IMR-90 (cell line): ENCODE results near the gene ACADS. TPM values are rescaled to one million over a fixed set of nuclear protein-coding genes. Genes with fewer than 3 reads are reported as not detected.

Experiments used
- ATAC-seq: fragments of 200-7000 bp; cut with Tn5 transposase; 2 replicates; pipeline ENCODE4 v1.9.1; 2020; ENCODE audit warnings: low read depth, mild to moderate bottlenecking, moderate library complexity
- BruUV-seq: library from RNA; stranded (reverse); fragments of 400-500 nt; replicated peaks from 2 replicates; lab custom pipeline; 2021; lab: Mats Ljungman, UMichigan
- CTCF ChIA-PET: fragments of 300-600 bp; formaldehyde crosslinking; extraction: SDS; loops from one replicate; lab custom pipeline; 2021; ENCODE audit warnings: antibody characterized with exemption; lab: Yijun Ruan, JAX
- POLR2A ChIA-PET: fragments of 300-600 bp; sonication (Branson Sonifier 250); formaldehyde crosslinking; loops from one replicate; lab custom pipeline; 2022; ENCODE audit warnings: antibody characterized with exemption; ENCODE audit not compliant: unreplicated experiment; lab: Charles Lee
- DNase-seq: peaks from one replicate; pipeline ENCODE4 v3.0.0; 2013
- H2AFZ ChIP-seq: replicated peaks from 2 replicates; pipeline ENCODE3; 2013; ENCODE audit warnings: low read length, mild to moderate bottlenecking; ENCODE audit not compliant: poor library complexity
- H2AK5ac ChIP-seq: 2 replicates; pipeline ENCODE4 v1.6.1; 2013; ENCODE audit warnings: low read depth, low read length, inconsistent platforms
- H2AK9ac ChIP-seq: replicated peaks from 2 replicates; pipeline ENCODE3; 2013; ENCODE audit warnings: mild to moderate bottlenecking, low read depth, low read length, moderate library complexity; ENCODE audit not compliant: poor library complexity
- H2BK120ac ChIP-seq: 2 replicates; pipeline ENCODE4 v1.6.1; 2013; ENCODE audit warnings: low read depth, low read length, inconsistent platforms
- H2BK15ac ChIP-seq: 3 replicates; pipeline ENCODE4 v1.6.1; 2013; ENCODE audit warnings: low read depth, low read length, inconsistent platforms
- H2BK20ac ChIP-seq: 2 replicates; pipeline ENCODE4 v1.6.1; 2013; ENCODE audit warnings: low read depth, mild to moderate bottlenecking, inconsistent platforms, low read length, moderate library complexity
- H2BK5ac ChIP-seq: 2 replicates; pipeline ENCODE4 v1.6.1; 2013; ENCODE audit warnings: mild to moderate bottlenecking, low read depth, low read length, inconsistent platforms; ENCODE audit not compliant: poor library complexity, severe bottlenecking
- H3K14ac ChIP-seq: replicated peaks from 2 replicates; pipeline ENCODE4 v1.6.1; 2013; ENCODE audit warnings: low read depth, low read length, inconsistent platforms
- H3K18ac ChIP-seq: 2 replicates; pipeline ENCODE4 v1.6.1; 2013; ENCODE audit warnings: low read depth, low read length, control low read depth
- H3K23ac ChIP-seq: 2 replicates; pipeline ENCODE4 v1.6.1; 2013; ENCODE audit warnings: low read depth, low read length, inconsistent platforms
- H3K27ac ChIP-seq: 2 replicates; pipeline ENCODE4 v1.5.1; 2013; ENCODE audit warnings: mild to moderate bottlenecking, control low read depth, low read length; ENCODE audit not compliant: insufficient read depth
- H3K27me3 ChIP-seq: 2 replicates; pipeline ENCODE4 v1.6.1; 2013; ENCODE audit warnings: low read length; ENCODE audit not compliant: control insufficient read depth, insufficient read depth
- H3K36me3 ChIP-seq: 2 replicates; pipeline ENCODE4 v1.6.1; 2013; ENCODE audit warnings: low read length, mixed read lengths; ENCODE audit not compliant: control insufficient read depth, insufficient read depth
- H3K4ac ChIP-seq: 2 replicates; pipeline ENCODE4 v1.6.1; 2013; ENCODE audit warnings: low read depth, low read length, inconsistent platforms
- H3K4me1 ChIP-seq: 2 replicates; pipeline ENCODE4 v1.6.1; 2013; ENCODE audit warnings: low read length, mixed read lengths; ENCODE audit not compliant: control insufficient read depth, insufficient read depth
- H3K4me2 ChIP-seq: 2 replicates; pipeline ENCODE4 v1.6.1; 2013; ENCODE audit warnings: low read depth, mild to moderate bottlenecking, control low read depth, low read length, moderate library complexity
- H3K4me3 ChIP-seq: 2 replicates; pipeline ENCODE4 v1.5.1; 2013; ENCODE audit warnings: low read depth, mild to moderate bottlenecking, control low read depth, low read length, moderate library complexity; ENCODE audit not compliant: insufficient read depth
- H3K56ac ChIP-seq: 2 replicates; pipeline ENCODE4 v1.6.1; 2013; ENCODE audit warnings: low read length, inconsistent platforms; ENCODE audit not compliant: insufficient read depth; ENCODE audit errors: extremely low read depth
- H3K79me1 ChIP-seq, 2 experiments: 2 replicates each; pipeline ENCODE4 v1.6.1; 2013; ENCODE audit warnings: low read length in 2 of 2, inconsistent platforms in 1 of 2, low read depth in 1 of 2
- H3K9ac ChIP-seq: 2 replicates; pipeline ENCODE4 v1.6.1; 2013; ENCODE audit warnings: low read depth, low read length, control low read depth
- H3K9me1 ChIP-seq: 2 replicates; pipeline ENCODE4 v1.6.1; 2013; ENCODE audit warnings: low read length, inconsistent platforms; ENCODE audit not compliant: insufficient read depth
- H3K9me3 ChIP-seq: 2 replicates; pipeline ENCODE4 v1.6.1; 2013; ENCODE audit warnings: low read length; ENCODE audit not compliant: control insufficient read depth, insufficient read depth
- H4K20me1 ChIP-seq: 2 replicates; pipeline ENCODE4 v1.6.1; 2013; ENCODE audit warnings: low read length, inconsistent platforms; ENCODE audit not compliant: insufficient read depth
- H4K5ac ChIP-seq: 2 replicates; pipeline ENCODE4 v1.6.1; 2013; ENCODE audit warnings: mild to moderate bottlenecking, low read depth, low read length, control low read depth
- H4K8ac ChIP-seq, 2 experiments: 2 replicates each; pipeline ENCODE4 v1.6.1; 2013; ENCODE audit warnings: low read depth in 2 of 2, low read length in 2 of 2, control low read depth in 1 of 2, inconsistent platforms in 1 of 2
- H4K91ac ChIP-seq: 2 replicates; pipeline ENCODE4 v1.6.1; 2013; ENCODE audit warnings: low read depth, low read length, inconsistent platforms; ENCODE audit not compliant: insufficient read depth
- CHD1 ChIP-seq: IDR thresholded peaks from 2 replicates; pipeline ENCODE4 v1.6.1; 2012; ENCODE audit warnings: low read depth, low read length, improper control_type of control experiment
- FOS ChIP-seq: fragments of 150-350 bp; IDR thresholded peaks from 2 replicates; pipeline ENCODE4 v1.6.1; 2016; ENCODE audit warnings: low read depth, low read length
- MAFK ChIP-seq: IDR thresholded peaks from 2 replicates; pipeline ENCODE4 v1.6.1; 2012; ENCODE audit warnings: low read depth, low read length, improper control_type of control experiment
- MXI1 ChIP-seq: IDR thresholded peaks from 2 replicates; pipeline ENCODE4 v1.6.1; 2012; ENCODE audit warnings: low read depth, mild to moderate bottlenecking, low read length, moderate library complexity, borderline replicate concordance
- POLR2A ChIP-seq: IDR thresholded peaks from 2 replicates; pipeline ENCODE4 v1.6.1; 2012; ENCODE audit warnings: mild to moderate bottlenecking, low read depth, low read length
- RCOR1 ChIP-seq: IDR thresholded peaks from 2 replicates; pipeline ENCODE4 v1.6.1; 2012; ENCODE audit warnings: mild to moderate bottlenecking, low read length, improper control_type of control experiment; ENCODE audit not compliant: insufficient replicate concordance
- SMC3 ChIP-seq: fragments of 150-350 bp; IDR thresholded peaks from 2 replicates; pipeline ENCODE4 v1.6.1; 2016; ENCODE audit warnings: low read depth, mild to moderate bottlenecking, antibody characterized with exemption, low read length, moderate library complexity
- WGBS, 2 experiments: methylation state at CpG; one replicate each; pipeline versions ENCODE4 v1.1.5 to v1.1.7; 2013; ENCODE audit warnings: missing lambda C conversion rate in 2 of 2; ENCODE audit not compliant: insufficient read length in 1 of 2; ENCODE audit errors: extremely low coverage in 2 of 2; 5-methylcytosine and 5-hydroxymethylcytosine counted together
- dilution Hi-C: fragments of 300-500 bp; cut with HindIII; formaldehyde crosslinking; loops from one replicate; pipeline ENCODE4 v1.14.3; 2018; ENCODE audit warnings: low sequenced_read_pairs; ENCODE audit not compliant: unreplicated experiment
- in situ Hi-C: fragments of 300-500 bp; cut with MboI; formaldehyde crosslinking; loops from 3 replicates; pipeline ENCODE4 v1.14.3; 2019; ENCODE audit warnings: low sequenced_read_pairs, inconsistent platforms, mixed read lengths
- intact Hi-C: fragments of 100-400 bp; cut with micrococcal nuclease; formaldehyde crosslinking; loops from 2 replicates; pipeline ENCODE4 v1.10.0; 2022
- polyA plus RNA-seq, 3 experiments: library from polyadenylated mRNA; depleted of rRNA; stranded (reverse); fragments of >200 nt; gene quantifications; 2 replicates each; pipeline ENCODE4 v1.2.3, GENCODE V29; 2012; ENCODE audit warnings: low replicate concordance in 1 of 3
- total RNA-seq: library from RNA; depleted of rRNA; stranded (reverse); fragments of >200 nt; gene quantifications from 2 replicates; pipeline ENCODE4 v1.2.3, GENCODE V29; 2012
- TF ChIP-seq, protein P1 (sequence below): fragments of 150-350 bp; IDR thresholded peaks from 2 replicates; pipeline ENCODE4 v1.6.1; 2016; ENCODE audit warnings: low read depth, mild to moderate bottlenecking, low read length, moderate library complexity, borderline replicate concordance
- TF ChIP-seq, protein P2 (sequence below): conservative IDR thresholded peaks from 2 replicates; pipeline ENCODE4 v1.5.1; 2012; ENCODE audit warnings: mild to moderate bottlenecking, low read depth, low read length, improper control_type of control experiment

The ACADS gene
- total and polyA plus RNA-seq, 2 of the 4 experiments (the other 2 are of a cell fraction), result 2.9 to 5.5 TPM

DNA sequence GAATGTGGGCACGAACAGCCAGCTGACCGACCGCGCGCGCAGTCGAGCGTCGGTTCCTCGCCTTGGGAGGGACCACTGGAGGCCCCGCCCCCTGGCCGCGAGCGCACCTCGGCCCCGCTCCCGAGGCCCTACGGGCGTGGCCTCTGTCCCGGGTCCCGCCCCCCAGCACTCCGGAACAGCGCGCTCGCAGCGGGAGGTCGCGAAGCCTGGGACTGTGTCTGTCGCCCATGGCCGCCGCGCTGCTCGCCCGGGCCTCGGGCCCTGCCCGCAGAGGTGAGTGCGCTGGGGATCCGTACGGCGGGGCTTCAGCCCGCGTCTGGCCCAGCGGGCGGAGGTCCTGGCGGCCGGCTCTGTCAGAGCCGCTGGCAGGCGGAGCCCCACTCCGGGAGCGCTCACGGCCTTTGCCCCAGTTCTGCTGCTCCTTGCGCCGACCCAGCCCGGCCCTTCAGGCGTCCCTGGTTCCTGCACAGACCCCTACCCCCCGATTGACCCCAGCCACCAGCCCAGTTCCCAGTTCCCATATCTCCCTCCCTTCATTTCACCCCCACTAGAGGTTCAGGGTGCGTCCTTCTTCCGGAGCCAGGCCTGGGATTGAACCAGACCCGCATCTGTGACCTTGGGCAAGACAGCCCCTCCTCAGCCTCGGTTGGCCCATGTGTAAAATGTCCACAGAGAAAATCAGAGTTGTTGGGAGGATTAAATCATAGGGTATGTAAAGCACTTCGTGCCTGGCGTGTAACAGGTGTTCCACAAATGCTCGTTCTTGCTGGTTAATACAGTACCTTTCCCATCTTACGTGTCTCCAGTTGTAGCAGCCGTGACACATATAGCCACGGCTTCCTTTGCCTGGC is at the start of gene ACADS (continued):
- no peak for TF ChIP-seq FOS

DNA sequence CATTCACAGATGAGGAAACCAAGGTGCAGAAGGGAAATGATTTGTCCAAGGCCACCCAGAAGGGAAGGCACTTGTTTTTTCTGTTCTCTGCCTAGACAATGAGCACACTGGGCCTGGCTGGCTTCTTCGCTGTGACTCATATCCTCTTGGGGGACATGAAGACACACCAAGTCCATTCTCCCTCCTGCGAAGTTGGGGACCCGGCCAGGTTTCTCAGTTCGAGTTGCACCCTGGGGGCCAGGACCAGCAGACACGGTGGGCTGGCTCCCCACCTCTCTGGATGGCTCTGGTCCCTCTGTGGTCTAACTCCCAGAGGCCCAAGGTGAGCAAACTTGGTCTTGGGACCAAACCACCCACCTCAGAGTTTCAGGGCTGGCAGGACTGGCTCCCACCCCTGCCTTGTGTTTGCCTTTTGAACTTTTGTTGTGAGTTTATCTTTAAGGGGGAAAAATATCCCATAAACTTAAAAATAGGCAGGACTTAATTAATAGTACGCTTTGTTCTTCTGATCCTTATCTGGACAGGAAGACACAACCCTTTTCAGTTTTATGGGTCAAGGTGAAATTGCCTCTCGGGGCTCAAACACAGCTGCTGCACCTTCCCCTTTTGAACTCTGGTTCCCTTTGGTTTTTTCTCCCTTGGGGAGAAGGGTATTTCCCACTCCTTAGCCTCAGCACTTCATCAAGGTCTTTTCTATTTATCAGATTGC is 47.7 kb upstream of the ACADS start:
- in situ Hi-C loops, result no loop called here
- Histone ChIP-seq H2AK9ac (no peak overlapping the region), H3K9me3 (no peaks in the 10 kb centered on the region), H2AFZ (peak overlapping the region; percentile 61), H3K36me3 (no peaks in the 10 kb centered on the region), H4K8ac (no peak overlapping the region), H4K91ac (no peak overlapping the region), H3K14ac (no peak overlapping the region), H3K9ac (no peak overlapping the region), H3K27ac (no peak overlapping the region), H2BK5ac (no peak overlapping the region), H2BK120ac (no peak overlapping the region), H3K79me1 (no peaks in the 10 kb centered on the region), H3K4me2 (no peak overlapping the region), H2BK15ac (no peak overlapping the region), H4K20me1 (no peaks in the 10 kb centered on the region), H2AK5ac (no peak overlapping the region), H3K23ac (no peak overlapping the region), H3K4ac (no peak overlapping the region), H3K4me3 (no peak overlapping the region), H4K5ac (no peak overlapping the region), H3K27me3 (peaks cover 6% of the 10 kb centered on the region), H3K4me1 (no peaks in the 10 kb centered on the region), H3K56ac (no peak overlapping the region), H3K9me1 (no peaks in the 10 kb centered on the region), H2BK20ac (no peak overlapping the region), H3K18ac (no peak overlapping the region)
- no CpG with 5 or more reads among the region's 7 CpGs for WGBS, 2 experiments
- POLR2A ChIA-PET, result no interaction called here
- dilution Hi-C loops, result no loop called here
- intact Hi-C loops, result no loop called here
- BruUV-seq, result no TSS peak
- no peak for TF ChIP-seq RCOR1
- no peak for TF ChIP-seq POLR2A
- no peak for TF ChIP-seq CHD1
- no peak for TF ChIP-seq SMC3
- no peak for TF ChIP-seq MXI1
- TF ChIP-seq, protein P1, sequence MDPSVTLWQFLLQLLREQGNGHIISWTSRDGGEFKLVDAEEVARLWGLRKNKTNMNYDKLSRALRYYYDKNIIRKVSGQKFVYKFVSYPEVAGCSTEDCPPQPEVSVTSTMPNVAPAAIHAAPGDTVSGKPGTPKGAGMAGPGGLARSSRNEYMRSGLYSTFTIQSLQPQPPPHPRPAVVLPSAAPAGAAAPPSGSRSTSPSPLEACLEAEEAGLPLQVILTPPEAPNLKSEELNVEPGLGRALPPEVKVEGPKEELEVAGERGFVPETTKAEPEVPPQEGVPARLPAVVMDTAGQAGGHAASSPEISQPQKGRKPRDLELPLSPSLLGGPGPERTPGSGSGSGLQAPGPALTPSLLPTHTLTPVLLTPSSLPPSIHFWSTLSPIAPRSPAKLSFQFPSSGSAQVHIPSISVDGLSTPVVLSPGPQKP, result no peak
- no peak for TF ChIP-seq MAFK
- TF ChIP-seq, protein P2, sequence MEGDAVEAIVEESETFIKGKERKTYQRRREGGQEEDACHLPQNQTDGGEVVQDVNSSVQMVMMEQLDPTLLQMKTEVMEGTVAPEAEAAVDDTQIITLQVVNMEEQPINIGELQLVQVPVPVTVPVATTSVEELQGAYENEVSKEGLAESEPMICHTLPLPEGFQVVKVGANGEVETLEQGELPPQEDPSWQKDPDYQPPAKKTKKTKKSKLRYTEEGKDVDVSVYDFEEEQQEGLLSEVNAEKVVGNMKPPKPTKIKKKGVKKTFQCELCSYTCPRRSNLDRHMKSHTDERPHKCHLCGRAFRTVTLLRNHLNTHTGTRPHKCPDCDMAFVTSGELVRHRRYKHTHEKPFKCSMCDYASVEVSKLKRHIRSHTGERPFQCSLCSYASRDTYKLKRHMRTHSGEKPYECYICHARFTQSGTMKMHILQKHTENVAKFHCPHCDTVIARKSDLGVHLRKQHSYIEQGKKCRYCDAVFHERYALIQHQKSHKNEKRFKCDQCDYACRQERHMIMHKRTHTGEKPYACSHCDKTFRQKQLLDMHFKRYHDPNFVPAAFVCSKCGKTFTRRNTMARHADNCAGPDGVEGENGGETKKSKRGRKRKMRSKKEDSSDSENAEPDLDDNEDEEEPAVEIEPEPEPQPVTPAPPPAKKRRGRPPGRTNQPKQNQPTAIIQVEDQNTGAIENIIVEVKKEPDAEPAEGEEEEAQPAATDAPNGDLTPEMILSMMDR, result no peak
- ATAC-seq, result no peak
- no peak for DNase-seq
- CTCF ChIA-PET, result no interaction called here
